GM18861 (cell line): ENCODE data around the gene DRC7.

ENCODE experiments used
- ATAC-seq: cut with Tn5 transposase; IDR thresholded peaks from one replicate; pipeline ENCODE4 v1.9.1; 2021; ENCODE audit not compliant: unreplicated experiment

The DRC7 gene, protein sequence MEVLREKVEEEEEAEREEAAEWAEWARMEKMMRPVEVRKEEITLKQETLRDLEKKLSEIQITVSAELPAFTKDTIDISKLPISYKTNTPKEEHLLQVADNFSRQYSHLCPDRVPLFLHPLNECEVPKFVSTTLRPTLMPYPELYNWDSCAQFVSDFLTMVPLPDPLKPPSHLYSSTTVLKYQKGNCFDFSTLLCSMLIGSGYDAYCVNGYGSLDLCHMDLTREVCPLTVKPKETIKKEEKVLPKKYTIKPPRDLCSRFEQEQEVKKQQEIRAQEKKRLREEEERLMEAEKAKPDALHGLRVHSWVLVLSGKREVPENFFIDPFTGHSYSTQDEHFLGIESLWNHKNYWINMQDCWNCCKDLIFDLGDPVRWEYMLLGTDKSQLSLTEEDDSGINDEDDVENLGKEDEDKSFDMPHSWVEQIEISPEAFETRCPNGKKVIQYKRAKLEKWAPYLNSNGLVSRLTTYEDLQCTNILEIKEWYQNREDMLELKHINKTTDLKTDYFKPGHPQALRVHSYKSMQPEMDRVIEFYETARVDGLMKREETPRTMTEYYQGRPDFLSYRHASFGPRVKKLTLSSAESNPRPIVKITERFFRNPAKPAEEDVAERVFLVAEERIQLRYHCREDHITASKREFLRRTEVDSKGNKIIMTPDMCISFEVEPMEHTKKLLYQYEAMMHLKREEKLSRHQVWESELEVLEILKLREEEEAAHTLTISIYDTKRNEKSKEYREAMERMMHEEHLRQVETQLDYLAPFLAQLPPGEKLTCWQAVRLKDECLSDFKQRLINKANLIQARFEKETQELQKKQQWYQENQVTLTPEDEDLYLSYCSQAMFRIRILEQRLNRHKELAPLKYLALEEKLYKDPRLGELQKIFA

GRCh38 chr16:57694725-57695679 lies at the start of gene DRC7:
TSS of gene DRC7 (plus strand) at chr16:57694806. CDS start at chr16:57697950, 3,144 bp downstream.
- ATAC-seq: no peak

GRCh38 chr16:57645169-57645568 lies 49.4 kb upstream of the DRC7 start:
- no peak for ATAC-seq

DNA sequence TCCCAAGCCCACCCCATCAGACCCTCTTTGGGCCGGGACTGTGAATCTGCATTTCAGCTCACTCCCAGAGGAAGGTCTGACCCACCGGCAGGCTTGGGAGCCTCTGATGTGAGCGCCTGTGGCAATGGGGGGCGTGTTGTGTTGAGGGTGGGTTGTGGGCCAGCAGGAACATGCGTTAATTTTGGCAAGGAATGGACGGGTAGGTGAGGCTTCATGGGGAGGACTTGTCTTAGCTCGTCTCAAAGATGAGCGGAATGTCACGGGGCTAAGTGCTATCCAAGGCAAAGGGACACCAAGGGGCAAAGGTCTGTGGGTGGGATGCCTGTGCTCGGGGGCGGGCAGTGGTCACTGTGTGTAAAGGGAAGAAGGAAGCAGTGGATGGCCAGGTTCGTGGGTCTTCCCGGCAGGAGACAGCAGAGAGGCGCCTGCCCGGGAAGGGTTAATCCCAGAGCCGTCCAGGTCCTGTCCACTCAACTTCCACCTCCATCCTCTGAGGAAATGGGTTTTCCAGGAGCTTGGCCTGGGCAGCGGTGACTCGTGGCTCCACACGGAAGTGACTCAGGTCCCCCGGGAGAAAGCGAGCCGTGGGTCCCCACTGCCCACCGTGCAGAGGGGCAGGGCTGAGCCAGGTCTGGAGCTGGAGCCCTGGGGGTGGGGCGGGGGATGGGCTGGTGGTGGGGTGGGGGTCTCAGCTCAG lies 48.8 kb upstream of the DRC7 start:
- no peak for ATAC-seq

- no peak for ATAC-seq
Measured at GRCh38 chr16:57646388-57647039, 48.1 kb upstream of the DRC7 start.

DNA sequence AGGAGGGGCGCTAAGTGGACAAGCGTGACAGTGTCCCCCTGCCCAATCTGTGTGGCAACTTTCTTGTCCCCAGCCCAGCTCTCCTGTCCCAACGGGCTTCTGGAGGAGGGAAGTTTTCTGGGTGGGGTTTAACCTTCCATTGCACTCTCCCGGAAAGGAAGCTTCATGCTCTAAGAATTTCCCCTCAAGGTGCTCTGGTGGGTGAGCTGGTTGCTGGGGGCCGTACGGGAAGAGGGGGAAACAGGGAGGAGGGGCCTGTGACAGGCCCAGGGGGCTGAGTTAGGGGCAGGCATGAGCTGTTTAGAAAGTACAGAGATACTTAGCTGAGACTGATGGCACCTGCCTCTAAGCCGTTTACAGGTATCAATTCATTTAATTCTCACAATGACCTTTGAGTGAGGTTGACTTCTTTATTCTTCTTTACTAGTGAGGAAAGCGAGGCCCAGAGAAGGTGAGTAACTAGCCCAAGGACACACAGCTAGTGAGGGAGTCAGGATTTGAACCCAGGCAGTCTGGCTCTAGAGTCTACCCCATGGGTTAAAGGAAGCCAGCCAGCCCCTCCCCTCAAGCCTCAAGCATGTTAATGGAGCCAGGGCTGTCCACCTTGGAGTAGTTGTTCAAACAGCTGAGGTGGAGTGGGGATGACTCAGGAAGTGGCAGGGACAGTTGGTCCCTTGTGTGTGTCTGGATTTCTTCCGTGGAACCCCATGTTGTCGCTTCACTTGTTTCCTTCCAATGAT lies 47.3 kb upstream of the DRC7 start:
- ATAC-seq: no peak

DNA sequence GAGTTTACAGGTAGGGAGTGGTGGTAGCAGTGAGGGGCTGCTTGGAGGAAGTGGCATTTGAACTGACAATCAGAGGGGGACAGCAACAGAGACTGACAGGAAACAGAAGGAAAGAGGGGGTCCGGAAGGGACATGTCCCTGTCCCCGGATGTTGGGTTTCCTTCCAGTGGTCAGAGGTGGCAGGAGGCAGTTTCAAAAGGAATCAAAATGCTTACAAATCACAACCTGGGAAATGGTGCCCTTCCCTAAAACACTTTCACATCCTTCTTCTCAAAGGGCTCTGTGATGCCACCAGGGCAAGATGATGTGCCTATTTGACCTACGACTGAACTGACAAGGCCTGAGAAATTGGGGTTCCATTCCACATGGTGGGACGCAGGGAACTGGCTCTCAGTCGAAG lies 46.5 kb upstream of the DRC7 start:
- ATAC-seq: no peak

DNA sequence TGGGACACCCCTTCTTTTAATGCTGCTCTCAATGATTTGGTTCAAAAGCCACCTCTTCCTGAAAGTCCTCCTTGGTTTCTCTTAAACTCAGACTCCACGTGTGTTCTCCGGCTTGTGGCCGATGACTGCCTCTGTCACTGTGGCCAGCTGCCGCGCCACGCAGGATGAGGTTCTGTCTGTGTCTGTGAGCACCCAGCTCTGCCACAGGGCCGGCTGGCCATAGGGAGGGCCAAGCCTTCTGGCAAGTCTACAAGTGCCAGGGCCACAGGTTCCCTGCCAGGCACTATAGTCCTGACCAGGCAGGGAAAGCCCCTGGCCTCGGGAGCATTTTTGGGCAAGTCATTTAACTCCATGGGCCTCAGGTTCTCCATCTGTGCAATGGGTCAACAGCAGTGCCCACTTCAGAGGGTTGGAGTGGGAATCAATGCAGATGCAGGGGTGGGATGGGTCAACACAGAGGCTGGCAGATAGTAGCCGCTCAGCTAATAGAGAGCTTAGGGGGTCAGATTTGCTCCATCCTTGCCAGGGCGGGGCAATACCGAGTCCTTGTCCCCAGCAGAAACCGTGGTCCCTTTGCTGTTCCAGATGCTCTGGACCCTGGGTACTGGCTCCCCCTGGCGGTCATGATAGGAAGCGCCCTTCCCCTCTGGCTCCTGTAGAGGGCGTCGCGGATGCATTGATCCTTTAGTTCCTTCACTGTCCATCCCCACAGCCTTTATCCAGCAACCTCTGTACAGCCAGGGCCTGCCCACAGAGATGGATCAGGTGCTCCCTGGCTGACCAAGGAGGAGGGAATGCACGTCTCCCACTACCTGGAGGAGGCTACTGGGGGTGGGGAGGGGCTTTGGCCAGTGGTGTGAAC lies 45.8 kb upstream of the DRC7 start:
- peak; percentile 44 for ATAC-seq

DNA sequence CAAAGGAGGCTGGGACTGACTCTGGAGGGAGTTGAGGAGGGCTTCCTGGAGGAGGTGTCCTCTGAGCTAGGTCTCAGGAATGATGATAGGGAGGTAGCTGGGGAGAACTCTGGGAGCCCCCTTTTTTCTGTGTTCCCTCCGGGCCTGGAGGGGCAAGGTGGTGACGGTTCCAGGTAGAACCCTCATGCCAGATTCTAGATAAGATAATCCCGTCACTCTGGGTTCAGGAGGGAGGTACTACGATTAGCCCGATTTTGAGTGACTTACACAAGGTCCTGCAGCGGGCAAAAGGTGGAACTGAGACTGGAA lies 45.2 kb upstream of the DRC7 start:
- ATAC-seq: no peak

- ATAC-seq: no peak
Measured at GRCh38 chr16:57649846-57650245, 44.8 kb upstream of the DRC7 start.

- no peak for ATAC-seq
Measured at GRCh38 chr16:57651344-57652333, 43.0 kb upstream of the DRC7 start.

DNA sequence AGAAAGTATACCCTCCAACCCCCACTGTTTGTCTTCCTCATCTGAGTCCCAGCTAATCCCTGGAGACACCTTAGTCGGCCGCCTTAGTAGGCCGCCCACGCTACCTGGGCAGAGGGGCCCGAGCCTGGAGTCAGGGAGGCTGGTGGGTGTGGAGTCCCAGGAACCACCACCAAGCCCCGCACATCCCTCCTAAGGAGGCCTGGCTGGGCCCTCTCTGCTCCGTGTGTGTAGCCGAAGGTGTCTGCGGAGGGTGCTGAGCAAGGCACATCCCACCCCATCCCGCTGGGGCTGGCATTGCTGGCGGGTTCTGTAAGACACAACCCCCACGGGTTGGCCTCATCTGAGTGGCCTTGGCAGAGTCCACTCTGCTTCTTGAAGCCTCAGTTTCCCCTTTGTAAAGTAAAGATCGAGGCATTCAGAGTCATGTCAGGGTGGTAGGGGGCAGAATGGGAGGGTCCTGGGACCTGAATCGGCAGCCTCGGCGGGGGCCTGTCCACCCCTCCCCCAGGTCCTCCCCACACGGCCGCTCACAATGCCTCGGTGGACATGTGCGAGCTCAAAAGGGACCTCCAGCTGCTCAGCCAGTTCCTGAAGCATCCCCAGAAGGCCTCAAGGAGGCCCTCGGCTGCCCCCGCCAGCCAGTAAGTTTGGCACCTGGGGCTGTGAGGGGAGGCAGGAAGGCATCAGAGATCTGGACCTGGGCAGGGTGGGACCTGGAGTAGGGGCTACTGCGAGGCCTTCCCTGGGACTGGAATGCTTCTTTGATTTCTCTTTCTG lies 41.7 kb upstream of the DRC7 start:
- no peak for ATAC-seq

DNA sequence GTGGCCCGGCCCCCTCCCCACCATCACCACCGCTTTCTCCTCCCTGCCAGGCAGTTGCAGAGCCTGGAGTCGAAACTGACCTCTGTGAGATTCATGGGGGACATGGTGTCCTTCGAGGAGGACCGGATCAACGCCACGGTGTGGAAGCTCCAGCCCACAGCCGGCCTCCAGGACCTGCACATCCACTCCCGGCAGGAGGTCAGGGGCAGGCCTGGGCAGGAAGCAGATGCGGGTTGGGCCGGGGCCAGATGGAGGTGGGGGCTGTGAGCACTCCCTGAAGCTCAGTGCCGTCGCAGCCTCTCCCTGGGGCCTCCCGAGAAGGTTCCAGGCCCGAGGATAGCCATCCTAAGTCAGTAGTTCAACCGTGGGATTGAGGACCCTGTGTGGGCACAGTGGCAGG lies 40.7 kb upstream of the DRC7 start:
- no peak for ATAC-seq

DNA sequence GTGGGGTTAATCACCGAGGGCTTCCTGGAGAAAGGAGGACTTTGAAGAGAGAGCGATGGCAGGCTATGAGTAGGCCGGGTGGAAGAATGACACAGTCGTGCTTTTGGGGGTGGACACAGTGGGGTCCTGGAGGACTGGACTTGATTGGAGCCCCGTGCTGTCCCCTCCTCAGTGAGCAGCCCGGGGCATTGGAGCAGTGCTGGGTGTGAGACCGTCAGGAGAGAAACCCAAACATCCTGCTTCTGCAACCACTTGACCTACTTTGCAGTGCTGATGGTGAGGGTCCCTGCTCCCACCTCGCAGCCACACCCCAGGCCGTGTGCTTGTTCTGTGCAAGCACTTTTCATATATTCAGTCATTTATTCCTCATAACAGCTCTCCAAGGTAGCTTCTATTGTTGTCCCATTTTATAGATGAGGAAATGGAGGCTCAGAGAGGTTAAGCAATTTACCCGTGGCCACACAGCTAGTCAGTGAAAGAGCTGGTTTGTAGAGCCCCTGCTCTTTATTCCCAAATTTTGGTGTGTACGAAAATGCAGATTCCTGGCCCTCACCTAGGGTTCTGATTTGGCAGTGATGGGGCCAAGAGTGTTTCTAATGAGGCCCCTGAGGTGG lies 38.2 kb upstream of the DRC7 start:
- no peak for ATAC-seq

GRCh38 chr16:57657228-57657627 lies 37.4 kb upstream of the DRC7 start:
- ATAC-seq: no peak

DNA sequence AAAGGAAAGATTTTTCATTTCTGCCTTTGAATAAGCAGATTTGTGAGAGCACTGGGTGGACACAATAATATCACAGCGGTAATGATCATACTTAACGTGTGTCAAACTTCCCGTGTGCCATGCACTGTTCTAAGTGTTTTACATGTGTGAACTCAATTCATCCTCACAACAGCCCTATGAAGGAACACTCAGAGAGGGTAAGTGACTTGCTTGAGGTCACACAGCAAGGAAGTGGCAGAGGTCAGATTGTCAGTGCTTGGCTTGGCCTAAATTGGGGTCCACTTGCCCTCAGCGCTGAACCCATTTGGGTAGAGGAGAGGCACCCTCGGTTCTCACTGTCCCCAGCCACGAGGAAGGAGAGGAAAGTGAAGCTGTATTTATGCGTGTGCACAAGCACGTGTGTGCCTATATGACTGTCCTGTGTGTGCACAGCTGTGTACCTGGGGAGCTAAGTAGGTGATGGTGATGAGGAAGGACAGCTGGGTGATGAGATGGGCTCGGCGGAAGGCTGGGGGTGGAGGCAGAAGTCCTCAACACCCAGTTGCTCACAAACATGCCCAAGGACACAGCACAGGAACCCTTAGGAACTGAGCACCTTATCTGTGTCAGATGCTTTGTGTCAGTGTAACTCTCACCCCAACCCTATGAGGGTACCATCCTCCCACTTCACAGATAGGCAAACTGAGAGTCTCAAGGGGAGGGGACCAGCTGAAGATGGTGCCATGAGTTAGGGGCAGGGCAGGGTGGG lies 36.3 kb upstream of the DRC7 start:
- no peak for ATAC-seq
